ENCODE measurements around the gene NLRP10.

NLRP10 gene

GRCh38 chr11:7971846-7972245 lies 6.6 kb upstream of the NLRP10 start:
- no peak for DNase-seq

GRCh38 chr11:7969756-7970646 lies 4.8 kb upstream of the NLRP10 start:
- DNase-seq: no peak

DNA sequence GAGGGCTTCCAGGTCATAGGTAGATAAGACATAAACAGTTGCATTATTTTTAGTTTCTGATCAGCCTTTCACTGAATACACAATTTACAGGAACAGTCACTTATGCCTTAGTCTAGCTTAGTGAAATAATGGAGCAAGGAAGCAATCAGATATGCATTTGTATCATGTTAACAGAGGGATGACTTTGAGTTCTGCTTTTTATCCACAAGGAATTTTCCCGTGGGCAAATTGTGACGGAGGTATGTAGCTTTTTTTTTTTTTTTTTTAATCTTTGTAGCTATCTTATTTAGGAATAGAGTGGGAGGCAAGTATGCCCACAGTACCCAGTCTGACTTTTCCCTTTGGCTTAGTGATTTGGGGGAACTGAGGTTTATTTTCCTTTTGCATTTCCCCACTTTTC lies 3.4 kb upstream of the NLRP10 start:
- no peak for DNase-seq

DNA sequence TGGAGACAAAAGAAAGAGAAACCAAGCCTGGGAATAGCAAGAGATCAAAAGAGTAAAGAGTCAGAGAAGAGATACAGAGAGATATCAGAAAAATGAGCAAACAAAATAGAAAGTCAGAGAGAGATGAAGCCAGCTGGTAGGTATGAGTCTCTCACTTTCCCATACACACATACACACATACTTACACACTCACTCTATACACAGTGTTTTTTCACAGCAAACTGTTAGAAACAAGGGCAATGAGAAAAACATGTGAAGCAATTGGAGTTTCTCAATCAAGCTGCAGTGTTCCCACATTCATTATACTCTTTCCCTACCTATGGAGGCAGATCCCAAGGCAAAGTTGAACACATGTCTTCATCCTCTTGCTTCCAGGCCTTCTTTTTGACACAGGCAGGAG lies 2.6 kb upstream of the NLRP10 start:
- DNase-seq: no peak

DNA sequence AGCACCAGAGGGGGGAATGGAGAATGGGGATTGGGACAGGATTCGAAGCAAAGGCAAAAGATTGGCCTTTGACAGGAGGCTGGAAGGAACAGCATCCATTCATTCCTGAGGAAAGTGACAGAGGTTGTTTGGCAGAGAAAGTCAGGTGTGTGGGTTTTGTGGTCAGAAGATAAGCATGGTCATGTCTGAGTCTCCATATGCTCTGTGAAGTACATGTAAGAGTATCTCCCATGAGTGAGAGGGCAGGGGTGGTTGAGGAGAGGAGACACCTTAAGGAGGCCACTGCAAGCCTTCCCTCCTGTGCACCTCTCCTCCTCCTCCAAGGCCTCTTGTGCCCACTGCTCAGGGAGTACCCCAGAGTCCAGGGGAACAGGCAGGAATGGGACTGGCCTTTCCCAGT lies 1.9 kb upstream of the NLRP10 start:
- DNase-seq: no peak

DNA sequence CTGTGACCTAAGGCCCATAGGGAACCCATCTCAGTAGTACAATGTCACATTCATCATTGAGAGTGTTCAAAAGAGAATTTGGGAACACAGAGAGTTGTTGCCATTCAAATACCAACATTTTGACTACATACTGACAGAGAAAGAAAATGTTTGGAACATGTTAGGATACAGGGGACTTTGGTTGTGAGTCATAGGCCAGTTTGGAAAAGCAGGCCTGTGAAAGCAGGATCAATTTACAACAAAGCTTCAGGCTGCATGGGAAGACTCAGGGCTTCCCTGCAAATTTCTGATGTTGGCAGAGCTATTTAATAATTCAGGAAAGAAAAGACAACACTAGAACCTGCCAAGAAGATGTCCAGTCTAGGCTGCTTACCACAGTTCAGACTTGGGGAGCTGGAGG lies 374 bp downstream of the NLRP10 start:
- no peak for DNase-seq

GRCh38 chr11:7964261-7964660 lies 986 bp downstream of the NLRP10 start:
- no peak for DNase-seq

DNA sequence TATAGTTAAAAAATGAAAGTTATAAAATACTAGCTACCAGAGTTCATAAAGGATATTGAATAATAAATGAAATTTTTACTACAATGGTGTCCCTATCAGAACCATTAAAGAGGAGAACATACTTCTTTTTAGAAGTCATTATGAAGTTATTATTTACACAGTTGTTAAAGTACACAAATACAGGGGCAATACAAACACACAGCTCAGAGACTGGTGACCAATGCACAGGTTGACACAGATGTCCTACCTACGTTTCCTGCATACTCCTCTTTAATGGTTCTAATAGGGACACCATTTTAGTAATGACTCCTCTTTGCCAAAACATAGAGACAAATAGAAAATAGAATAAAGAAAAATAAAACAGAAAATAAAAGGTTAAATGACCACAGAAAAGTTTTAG lies 10.1 kb downstream of the NLRP10 start:
- DNase-seq: no peak

DNA sequence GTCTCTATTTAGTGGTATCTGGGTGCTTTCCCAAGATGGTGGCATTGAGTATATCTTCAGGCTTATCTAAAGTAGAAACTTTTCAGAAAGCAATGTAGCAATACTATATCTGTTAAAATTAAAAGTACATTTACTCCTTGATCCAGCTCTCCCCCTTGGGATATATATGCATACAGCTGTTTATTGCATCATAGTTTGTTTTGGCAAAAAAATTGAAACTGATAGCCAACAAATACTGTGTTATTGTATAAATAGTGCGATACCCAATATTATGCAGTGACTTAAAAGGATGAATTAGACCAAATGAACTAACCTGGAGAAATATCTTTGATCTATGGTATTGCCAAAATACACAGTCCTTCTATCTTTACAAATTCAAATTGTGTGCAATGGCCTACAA lies 15.3 kb downstream of the NLRP10 start:
- no peak for DNase-seq

DNA sequence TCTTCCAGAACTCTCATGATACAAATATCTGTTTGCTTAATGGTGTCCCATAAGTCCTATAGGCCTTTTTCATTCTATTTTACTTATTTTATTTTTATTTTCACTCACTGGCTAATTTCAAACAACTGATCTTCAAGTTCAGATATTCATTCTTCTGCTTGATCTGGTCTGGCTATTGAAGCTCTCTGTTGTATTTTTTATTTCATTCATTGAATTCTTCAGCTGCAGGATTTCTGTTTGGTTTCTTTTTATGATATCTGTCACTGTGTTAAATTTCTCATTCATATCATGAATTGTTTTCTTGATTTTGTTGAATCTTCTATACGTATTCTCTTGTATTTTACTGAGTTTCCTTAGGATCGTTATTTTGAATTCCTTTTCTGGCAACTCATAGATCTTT lies 21.1 kb downstream of the NLRP10 start:
- no peak for DNase-seq

- DNase-seq: no peak
These were observed 23.6 kb downstream of the NLRP10 start, which contains the start of gene OR10A3 for GRCh38 chr11:7941608-7942007. Gene OR10A3, minus strand, starts transcription at chr11:7941708. Its CDS starts 2,188 bp downstream, at chr11:7939520.

DNA sequence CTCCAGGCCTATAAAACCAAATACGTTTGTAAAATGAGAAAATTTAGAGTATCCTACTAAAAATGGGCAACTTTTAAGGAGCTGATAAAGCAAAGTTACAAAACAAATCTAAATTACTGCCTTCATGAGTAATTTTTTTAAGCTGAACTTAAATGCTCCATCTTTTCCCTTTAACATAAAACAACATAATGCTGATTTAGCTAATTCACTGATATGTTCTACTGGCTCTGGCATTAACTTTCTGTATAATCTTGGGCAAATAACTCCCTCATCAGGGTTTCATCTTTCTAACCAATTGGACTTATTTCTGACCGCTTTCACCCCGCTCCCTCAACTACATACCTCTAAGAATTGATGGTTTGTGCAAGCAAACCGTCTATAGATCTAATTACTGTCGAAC lies 24.1 kb downstream of the NLRP10 start:
- DNase-seq: no peak

GRCh38 chr11:7936615-7937014 lies 28.6 kb downstream of the NLRP10 start:
- peak; percentile 19 for DNase-seq

DNA sequence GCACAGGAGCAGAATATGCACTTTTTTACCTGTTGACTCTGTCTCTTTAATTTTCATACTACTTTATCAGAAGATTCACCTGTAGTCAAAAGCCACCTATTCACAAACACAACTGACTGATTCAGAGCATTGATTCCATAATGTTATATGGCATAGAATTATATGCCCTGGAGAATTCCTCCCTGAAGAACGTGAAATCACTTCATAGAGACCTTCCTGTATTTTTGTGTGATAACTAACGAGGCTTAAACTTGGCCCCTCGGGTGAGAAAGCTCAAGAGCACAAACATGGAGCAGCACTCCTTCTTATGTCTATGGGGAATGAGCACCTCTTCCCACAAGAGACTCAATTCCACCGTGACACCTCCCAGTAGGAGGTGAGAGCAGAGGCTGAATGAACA lies 34.1 kb downstream of the NLRP10 start, which contains the start of gene OR10A6:
Gene OR10A6, minus strand, starts transcription at position 101 of the 400 bp plus-strand sequence. CDS start 2,606 bp downstream, outside the sequence.
- DNase-seq: no peak

DNA sequence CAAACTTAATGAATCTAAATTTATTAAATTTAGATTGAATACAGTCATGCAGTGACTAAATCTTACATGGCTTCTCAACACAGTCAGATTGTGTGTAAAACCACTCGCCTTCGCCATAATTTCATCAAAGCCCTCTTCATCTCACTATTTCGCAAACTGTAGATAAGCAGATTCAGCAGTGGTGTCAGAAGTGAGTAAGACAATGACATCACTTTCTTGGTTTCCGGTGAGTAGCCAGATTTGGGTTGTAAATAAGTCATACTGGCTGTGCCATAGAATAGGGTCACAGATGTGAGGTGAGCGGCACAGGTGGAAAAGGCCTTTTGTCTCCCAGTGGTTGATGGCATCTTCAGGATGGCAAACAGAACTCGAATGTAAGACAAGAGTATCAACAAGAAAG lies 37.6 kb downstream of the NLRP10 start:
- no peak for DNase-seq

GRCh38 chr11:7924536-7924935 lies 40.7 kb downstream of the NLRP10 start:
- no peak for DNase-seq

DNA sequence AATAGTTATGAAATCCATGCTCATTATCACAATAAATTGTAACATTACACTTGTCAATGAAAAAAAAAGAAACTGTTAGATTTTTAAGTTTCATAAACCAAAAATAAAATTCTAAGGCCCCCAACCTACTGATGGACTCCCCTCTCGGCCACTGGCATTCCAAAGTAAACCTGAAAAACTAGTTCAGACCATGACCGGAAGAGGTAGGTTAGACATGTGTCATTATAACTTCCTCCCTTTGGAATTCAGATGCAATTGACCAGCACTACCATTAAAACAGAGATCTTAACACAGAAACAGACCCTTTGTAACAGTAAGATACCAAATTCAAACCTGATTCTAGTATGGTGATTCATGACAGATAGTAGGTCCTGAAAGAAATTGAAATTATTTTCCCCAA lies 47.1 kb downstream of the NLRP10 start:
- no peak for DNase-seq

Data from COR-L47 (cell line).